K562 (cell line): ENCODE data around the gene CNTN6. TPM values are rescaled to one million over a fixed set of nuclear protein-coding genes. Genes with fewer than 3 reads are reported as not detected.

Source experiments
- ATAC-seq: fragments of 200-7000 bp; cut with Tn5 transposase; 3 replicates; pipeline ENCODE4 v1.9.1; 2020; ENCODE audit warnings: moderate library complexity
- BruUV-seq: library from RNA; stranded (reverse); fragments of 400-500 nt; replicated peaks from 2 replicates; lab custom pipeline; 2021; lab: Mats Ljungman, UMichigan
- CTCF ChIA-PET: fragments of 300-600 bp; formaldehyde crosslinking; extraction: SDS; loops from one replicate; lab custom pipeline; 2021; ENCODE audit warnings: low intra/inter-chr PET ratio; lab: Yijun Ruan, JAX
- POLR2A ChIA-PET: fragments of 300-600, 350-650 bp; sonication (Branson Sonifier 250); formaldehyde crosslinking; extraction: SDS; loops from one replicate; lab custom pipeline; 2021; ENCODE audit warnings: antibody characterized with exemption, inconsistent platforms; lab: Yijun Ruan, JAX
- DNase-seq, 4 experiments: peaks; one replicate each; pipeline versions ENCODE4 v3.0.0 to v3.0.0-alpha.2; 2011 to 2018; ENCODE audit warnings: low spot score in 3 of 4, mixed read lengths in 3 of 4; ENCODE audit errors: extremely low read depth in 1 of 4
- FAIRE-seq: peaks from 2 replicates; lab custom pipeline; 2011; peaks lifted over from hg19 to GRCh38; lab: Jason Lieb, UNC
- H2AFZ ChIP-seq: 2 replicates; pipeline ENCODE4 v1.6.0; 2011; ENCODE audit warnings: low read depth, low read length, control low read depth, inconsistent platforms
- H3K27ac ChIP-seq: fragments of 200-600 bp; 3 replicates; pipeline ENCODE4 v1.8.0; 2011; ENCODE audit warnings: low read depth, mild to moderate bottlenecking, control low read depth, inconsistent platforms, low read length, moderate library complexity, mixed read lengths; ENCODE audit errors: extremely low read depth
- H3K27me3 ChIP-seq, 2 experiments: fragments of 300-600 bp in 1 of 2; 2 replicates in 1 of 2; 3 replicates in 1 of 2; pipeline versions ENCODE4 v1.6.0 to v1.8.0; 2011; ENCODE audit warnings: inconsistent platforms in 2 of 2, low read length in 2 of 2, mild to moderate bottlenecking in 1 of 2, mixed read lengths in 1 of 2, moderate library complexity in 1 of 2; ENCODE audit not compliant: control insufficient read depth in 2 of 2, insufficient read depth in 2 of 2
- H3K36me3 ChIP-seq: fragments of 300-600 bp; 3 replicates; pipeline ENCODE4 v1.8.0; 2011; ENCODE audit warnings: mild to moderate bottlenecking, low read length, inconsistent platforms; ENCODE audit not compliant: control insufficient read depth, insufficient read depth
- H3K4me1 ChIP-seq, 2 experiments: fragments of 200-600 bp in 1 of 2; replicated peaks in 1 of 2; 2 replicates in 1 of 2; 3 replicates in 1 of 2; pipeline versions ENCODE4 v1.5.1 to v1.8.0; 2011; ENCODE audit warnings: inconsistent platforms in 2 of 2, low read length in 2 of 2, mild to moderate bottlenecking in 1 of 2, mixed read lengths in 1 of 2, moderate library complexity in 1 of 2; ENCODE audit not compliant: control insufficient read depth in 2 of 2, insufficient read depth in 2 of 2
- H3K4me2 ChIP-seq: 2 replicates; pipeline ENCODE4 v1.6.1; 2011; ENCODE audit warnings: low read length, control low read depth, inconsistent platforms, mixed read lengths; ENCODE audit not compliant: insufficient read depth
- H3K4me3 ChIP-seq: fragments of 200-600 bp; sonication (generic), shearing (Covaris generic); 2 replicates; pipeline ENCODE4 v1.5.1; 2016; ENCODE audit warnings: control low read depth, inconsistent platforms
- H3K79me2 ChIP-seq: fragments of 200-600 bp; 3 replicates; pipeline ENCODE4 v1.8.0; 2011; ENCODE audit warnings: low read length, inconsistent platforms; ENCODE audit not compliant: control insufficient read depth, insufficient read depth
- H3K9ac ChIP-seq, 2 experiments: 2 replicates each; pipeline versions ENCODE4 v1.6.0 to v1.6.1; 2011; ENCODE audit warnings: low read depth in 2 of 2, low read length in 2 of 2, control low read depth in 1 of 2, inconsistent platforms in 1 of 2, mild to moderate bottlenecking in 1 of 2, mixed read lengths in 1 of 2; ENCODE audit not compliant: insufficient read depth in 1 of 2
- H3K9me1 ChIP-seq: one replicate; pipeline ENCODE4 v1.6.0; 2011; ENCODE audit warnings: inconsistent platforms, mild to moderate bottlenecking, low read length, moderate library complexity; ENCODE audit not compliant: control insufficient read depth, insufficient read depth
- H3K9me3 ChIP-seq: replicated peaks from 2 replicates; pipeline ENCODE4 v1.5.1; 2011; ENCODE audit warnings: low read depth, low read length, inconsistent platforms; ENCODE audit not compliant: control insufficient read depth, insufficient read depth
- H4K20me1 ChIP-seq: replicated peaks from 2 replicates; pipeline ENCODE4 v1.6.1; 2011; ENCODE audit warnings: low read length, inconsistent platforms, mixed read lengths; ENCODE audit not compliant: control insufficient read depth, insufficient read depth
- MECOM ChIP-seq: fragments of 250-450 bp; sonication (Bioruptor Pico); IDR thresholded peaks from 2 replicates; pipeline ENCODE4 v1.8.0; 2022; ENCODE audit warnings: inconsistent platforms
- POLR3A ChIP-seq: IDR thresholded peaks from 2 replicates; pipeline ENCODE4 v1.6.1; 2011; ENCODE audit warnings: borderline replicate concordance, mild to moderate bottlenecking, moderate library complexity; ENCODE audit not compliant: insufficient read length, insufficient read depth; ENCODE audit errors: extremely low read depth
- RBM15 ChIP-seq: fragments of 200-400 bp; formaldehyde crosslinking; IDR thresholded peaks from 2 replicates; pipeline ENCODE4 v1.6.1; 2018; ENCODE audit warnings: mild to moderate bottlenecking, low read length, moderate library complexity; ENCODE audit not compliant: insufficient read depth
- SAP30 ChIP-seq: fragments of 200-600 bp; sonication (generic); IDR thresholded peaks from 2 replicates; pipeline ENCODE4 v1.6.1; 2012; ENCODE audit warnings: borderline replicate concordance, low read depth, mild to moderate bottlenecking, moderate library complexity, low read length, control low read depth, inconsistent platforms; ENCODE audit not compliant: insufficient read depth, poor library complexity, severe bottlenecking
- SIN3A ChIP-seq, 2 experiments: fragments of 150-350 bp in 1 of 2; IDR thresholded peaks; 2 replicates each; pipeline ENCODE4 v1.6.1; 2011 to 2016; ENCODE audit warnings: borderline replicate concordance in 2 of 2, low read depth in 2 of 2, low read length in 2 of 2, mild to moderate bottlenecking in 2 of 2, moderate library complexity in 2 of 2; ENCODE audit not compliant: control insufficient read depth in 1 of 2
- SRSF7 ChIP-seq: fragments of 200-400 bp; formaldehyde crosslinking; optimal IDR thresholded peaks from 2 replicates; pipeline ENCODE3; 2017; ENCODE audit warnings: mild to moderate bottlenecking, low read depth, low read length
- TRIM28 ChIP-seq: fragments of 450-650 bp; IDR thresholded peaks from 2 replicates; pipeline ENCODE4 v1.6.1; 2017
- WGBS: fragments of 100-300 bp; shearing (Covaris generic); methylation state at CpG from one replicate; pipeline ENCODE4 v1.1.6; 2016; ENCODE audit warnings: low coverage, mixed read lengths; ENCODE audit not compliant: insufficient coverage; ENCODE audit errors: missing lambda C conversion rate; 5-methylcytosine and 5-hydroxymethylcytosine counted together
- in situ Hi-C: fragments of 300-500 bp; cut with MboI; formaldehyde crosslinking; loops from 4 replicates; pipeline ENCODE4 v1.15.0; 2018; ENCODE audit warnings: inconsistent platforms, mixed read lengths
- intact Hi-C: fragments of 100-400 bp; cut with micrococcal nuclease; formaldehyde crosslinking; loops from 2 replicates; pipeline ENCODE4 v1.14.2; 2022
- polyA plus RNA-seq, 8 experiments: library from polyadenylated mRNA; depleted of rRNA in 4 of 8; stranded (reverse) in 5 of 8; unstranded in 3 of 8; fragments of >200 nt; fragmentation: Nextera tagmentation in 2 of 8; fragmentation: Illumina TruSeq in 1 of 8; extraction: Ambion mirVana in 2 of 8; extraction: Trizol in 1 of 8; gene quantifications; 2 replicates each; pipeline versions ENCODE4 v1.2.1 to v1.2.3, GENCODE V29; 2011 to 2014; ENCODE audit warnings: inconsistent platforms in 1 of 8, missing spikeins in 1 of 8
- total RNA-seq, 7 experiments: library from RNA; depleted of rRNA in 6 of 7; stranded (reverse); fragments of >200 nt in 6 of 7; fragmentation: Illumina TruSeq in 2 of 7; extraction: Trizol in 2 of 7; gene quantifications; 2 replicates each; pipeline versions ENCODE4 v1.2.1 to v1.2.3, GENCODE V29; 2011 to 2021; ENCODE audit warnings: low replicate concordance in 1 of 7
- TF ChIP-seq, protein P1 (sequence below): fragments of 450-650 bp; IDR thresholded peaks from 2 replicates; pipeline ENCODE4 v1.7.1; 2018; ENCODE audit warnings: mild to moderate bottlenecking, low read depth; ENCODE audit not compliant: partially characterized antibody
- TF ChIP-seq, protein P2 (sequence below), 2 experiments: fragments of 450-650 bp; IDR thresholded peaks; 2 replicates each; pipeline ENCODE4 v1.6.1; 2016; ENCODE audit warnings: mild to moderate bottlenecking in 2 of 2, borderline replicate concordance in 1 of 2, low read depth in 1 of 2, moderate library complexity in 1 of 2

Gene CNTN6
- total and polyA plus RNA-seq, 9 of the 15 experiments (the other 6 are each of a cell fraction or from before 2014, with no cell fraction given), result not detected

DNA sequence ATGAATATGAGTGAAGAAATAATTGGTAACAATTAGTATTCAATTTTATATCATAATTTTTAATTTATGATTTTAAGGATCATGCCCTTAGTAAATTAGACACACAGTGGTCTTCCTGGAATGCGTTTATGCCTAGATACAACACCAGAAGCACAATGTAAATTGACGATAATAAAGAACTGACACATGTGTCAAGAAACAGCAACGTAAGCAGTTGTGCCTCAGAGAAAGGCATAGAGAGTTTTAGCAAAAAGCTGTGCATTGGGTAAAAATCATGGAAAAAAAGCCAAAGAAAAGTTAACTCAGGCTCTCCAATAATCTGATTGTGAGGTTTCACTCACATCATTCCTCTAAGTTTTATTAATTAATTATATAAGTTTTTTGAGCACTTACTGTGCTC, 37.0 kb upstream of the CNTN6 start:
- ChIA-PET CTCF (no interaction called here), POLR2A (no interaction called here)
- Histone ChIP-seq H2AFZ (no peak overlapping the region), H3K36me3 (no peaks in the 10 kb centered on the region), H3K9ac (no peak overlapping the region), H3K4me2 (no peak overlapping the region), H4K20me1 (no peaks in the 10 kb centered on the region), H3K9me3 (no peaks in the 10 kb centered on the region), H3K27me3 (no peaks in the 10 kb centered on the region), H3K4me1 (no peaks in the 10 kb centered on the region), H3K79me2 (no peaks in the 10 kb centered on the region), H3K4me3 (no peak overlapping the region), H3K27ac (no peak overlapping the region), H3K9me1 (no peaks in the 10 kb centered on the region)
- ATAC-seq, result no peak
- WGBS, result 0% methylated on average over 3 of the region's 3 CpGs
- intact Hi-C loops, result no loop called here
- in situ Hi-C loops, result no loop called here
- BruUV-seq, result no TSS peak
- no peak for FAIRE-seq
- no peak for DNase-seq
- TF ChIP-seq, protein P1, sequence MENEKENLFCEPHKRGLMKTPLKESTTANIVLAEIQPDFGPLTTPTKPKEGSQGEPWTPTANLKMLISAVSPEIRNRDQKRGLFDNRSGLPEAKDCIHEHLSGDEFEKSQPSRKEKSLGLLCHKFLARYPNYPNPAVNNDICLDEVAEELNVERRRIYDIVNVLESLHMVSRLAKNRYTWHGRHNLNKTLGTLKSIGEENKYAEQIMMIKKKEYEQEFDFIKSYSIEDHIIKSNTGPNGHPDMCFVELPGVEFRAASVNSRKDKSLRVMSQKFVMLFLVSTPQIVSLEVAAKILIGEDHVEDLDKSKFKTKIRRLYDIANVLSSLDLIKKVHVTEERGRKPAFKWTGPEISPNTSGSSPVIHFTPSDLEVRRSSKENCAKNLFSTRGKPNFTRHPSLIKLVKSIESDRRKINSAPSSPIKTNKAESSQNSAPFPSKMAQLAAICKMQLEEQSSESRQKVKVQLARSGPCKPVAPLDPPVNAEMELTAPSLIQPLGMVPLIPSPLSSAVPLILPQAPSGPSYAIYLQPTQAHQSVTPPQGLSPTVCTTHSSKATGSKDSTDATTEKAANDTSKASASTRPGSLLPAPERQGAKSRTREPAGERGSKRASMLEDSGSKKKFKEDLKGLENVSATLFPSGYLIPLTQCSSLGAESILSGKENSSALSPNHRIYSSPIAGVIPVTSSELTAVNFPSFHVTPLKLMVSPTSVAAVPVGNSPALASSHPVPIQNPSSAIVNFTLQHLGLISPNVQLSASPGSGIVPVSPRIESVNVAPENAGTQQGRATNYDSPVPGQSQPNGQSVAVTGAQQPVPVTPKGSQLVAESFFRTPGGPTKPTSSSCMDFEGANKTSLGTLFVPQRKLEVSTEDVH, result no peak
- TF ChIP-seq SIN3A (IDR thresholded peaks at IDR 0.05; ENCODE audit: borderline replicate concordance in 2 of 2, control insufficient read depth in 1 of 2, low read depth in 2 of 2, low read length in 2 of 2) (no peak), RBM15 (no peak), SRSF7 (no peak), SAP30 (no peak), POLR3A (no peak), MECOM (CRISPR knock-in tag) (no peak), TRIM28 (no peak)
- TF ChIP-seq, protein P2, sequence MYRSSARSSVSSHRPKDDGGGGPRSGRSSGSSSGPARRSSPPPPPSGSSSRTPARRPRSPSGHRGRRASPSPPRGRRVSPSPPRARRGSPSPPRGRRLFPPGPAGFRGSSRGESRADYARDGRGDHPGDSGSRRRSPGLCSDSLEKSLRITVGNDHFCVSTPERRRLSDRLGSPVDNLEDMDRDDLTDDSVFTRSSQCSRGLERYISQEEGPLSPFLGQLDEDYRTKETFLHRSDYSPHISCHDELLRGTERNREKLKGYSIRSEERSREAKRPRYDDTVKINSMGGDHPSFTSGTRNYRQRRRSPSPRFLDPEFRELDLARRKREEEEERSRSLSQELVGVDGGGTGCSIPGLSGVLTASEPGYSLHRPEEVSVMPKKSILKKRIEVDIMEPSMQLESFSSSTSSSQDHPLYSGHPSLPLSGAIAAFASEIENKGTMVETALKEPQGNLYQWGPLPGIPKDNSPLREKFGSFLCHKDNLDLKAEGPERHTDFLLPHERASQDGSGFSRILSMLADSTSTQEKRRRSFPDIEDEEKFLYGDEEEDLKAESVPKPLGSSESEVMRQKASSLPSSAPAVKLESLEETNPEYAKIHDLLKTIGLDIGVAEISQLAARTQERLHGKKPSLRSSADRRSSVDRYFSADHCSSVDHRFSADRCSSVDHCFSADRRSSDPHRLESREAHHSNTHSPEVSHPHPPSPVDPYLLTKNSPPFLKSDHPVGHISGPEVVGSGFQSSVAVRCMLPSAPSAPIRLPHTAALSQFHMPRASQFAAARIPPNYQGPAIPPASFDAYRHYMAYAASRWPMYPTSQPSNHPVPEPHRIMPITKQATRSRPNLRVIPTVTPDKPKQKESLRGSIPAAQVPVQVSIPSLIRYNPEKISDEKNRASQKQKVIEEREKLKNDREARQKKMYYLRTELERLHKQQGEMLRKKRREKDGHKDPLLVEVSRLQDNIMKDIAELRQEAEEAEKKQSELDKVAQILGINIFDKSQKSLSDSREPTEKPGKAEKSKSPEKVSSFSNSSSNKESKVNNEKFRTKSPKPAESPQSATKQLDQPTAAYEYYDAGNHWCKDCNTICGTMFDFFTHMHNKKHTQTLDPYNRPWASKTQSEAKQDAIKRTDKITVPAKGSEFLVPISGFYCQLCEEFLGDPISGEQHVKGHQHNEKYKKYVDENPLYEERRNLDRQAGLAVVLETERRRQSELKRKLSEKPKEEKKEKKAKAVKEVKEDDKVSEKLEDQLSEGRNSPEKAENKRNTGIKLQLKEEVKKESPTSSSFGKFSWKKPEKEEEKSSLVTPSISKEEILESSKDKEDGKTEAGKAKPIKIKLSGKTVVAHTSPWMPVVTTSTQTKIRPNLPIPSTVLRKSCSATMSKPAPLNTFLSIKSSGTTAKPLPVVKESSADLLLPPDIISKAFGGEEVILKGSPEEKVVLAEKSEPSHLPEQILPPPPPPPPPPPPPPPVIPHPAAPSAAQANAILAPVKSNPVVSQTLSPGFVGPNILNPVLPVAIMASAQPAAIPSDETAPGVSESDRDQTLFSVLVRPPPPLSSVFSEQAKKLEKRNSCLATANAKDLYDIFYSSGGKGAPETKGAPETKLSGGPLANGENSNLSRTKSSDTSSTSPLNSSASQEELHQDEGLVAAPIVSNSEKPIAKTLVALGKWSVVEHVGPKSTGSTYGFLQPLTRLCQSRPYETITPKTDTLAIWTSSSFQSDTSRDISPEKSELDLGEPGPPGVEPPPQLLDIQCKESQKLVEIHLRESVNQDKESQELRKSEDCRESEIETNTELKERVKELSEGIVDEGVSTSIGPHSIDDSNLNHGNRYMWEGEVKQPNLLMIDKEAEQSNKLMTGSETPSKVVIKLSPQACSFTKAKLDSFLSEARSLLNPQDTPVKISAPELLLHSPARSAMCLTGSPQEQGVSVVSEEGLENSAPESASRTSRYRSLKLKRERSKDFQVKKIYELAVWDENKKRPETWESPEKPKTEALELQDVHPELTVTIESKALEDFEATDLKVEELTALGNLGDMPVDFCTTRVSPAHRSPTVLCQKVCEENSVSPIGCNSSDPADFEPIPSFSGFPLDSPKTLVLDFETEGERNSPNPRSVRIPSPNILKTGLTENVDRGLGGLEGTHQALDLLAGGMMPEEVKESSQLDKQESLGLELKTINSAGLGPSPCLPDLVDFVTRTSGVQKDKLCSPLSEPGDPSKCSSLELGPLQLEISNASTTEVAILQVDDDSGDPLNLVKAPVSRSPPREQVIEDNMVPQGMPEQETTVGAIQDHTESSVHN (IDR thresholded peaks at IDR 0.05; ENCODE audit: borderline replicate concordance in 1 of 2, low read depth in 1 of 2), result no peak
